ENCODE results near the gene EML4.
"Not testable (repeated sequence)": the region's sequence is repeated elsewhere in the genome, so short reads cannot be mapped to it uniquely, and the experiment has no call there.

Gene EML4

GRCh38 chr2:42359304-42359964 lies 190.3 kb downstream of the EML4 start:
- DNase-seq (ENCODE audit: low read depth) = no peak

- peak; percentile 68 for DNase-seq (ENCODE audit: low read depth)
Observed at GRCh38 chr2:42359965-42360483, 190.9 kb downstream of the EML4 start.

- DNase-seq (ENCODE audit: low read depth) = no peak
Observed at GRCh38 chr2:42360493-42360889, 191.3 kb downstream of the EML4 start.

- DNase-seq (ENCODE audit: low read depth) = peak; percentile 97
Observed at GRCh38 chr2:42360890-42361727, 192.0 kb downstream of the EML4 start, which contains the start of gene COX7A2L. Gene COX7A2L, minus strand, starts transcription at chr2:42361217. Its CDS starts 56 bp downstream, at chr2:42361161.

GRCh38 chr2:42361728-42362283 lies 192.7 kb downstream of the EML4 start:
- no peak for DNase-seq (ENCODE audit: low read depth)

GRCh38 chr2:42363413-42363812 lies 194.3 kb downstream of the EML4 start:
- no peak for DNase-seq (ENCODE audit: low read depth)

GRCh38 chr2:42364658-42365057 lies 195.5 kb downstream of the EML4 start:
- no peak for DNase-seq (ENCODE audit: low read depth)

GRCh38 chr2:42366411-42366810 lies 197.3 kb downstream of the EML4 start:
- no peak for DNase-seq (ENCODE audit: low read depth)

- DNase-seq (ENCODE audit: low read depth) = peak; percentile 25
Observed at GRCh38 chr2:42367835-42368234, 198.7 kb downstream of the EML4 start.

- DNase-seq (ENCODE audit: low read depth) = no peak
Observed at GRCh38 chr2:42368817-42369531, 199.8 kb downstream of the EML4 start.

GRCh38 chr2:42369532-42370229 lies 200.5 kb downstream of the EML4 start:
- DNase-seq (ENCODE audit: low read depth) = no peak

- DNase-seq (ENCODE audit: low read depth) = no peak
Observed at GRCh38 chr2:42371611-42372473, 202.7 kb downstream of the EML4 start.

- no peak for DNase-seq (ENCODE audit: low read depth)
Observed at GRCh38 chr2:42372474-42373200, 203.5 kb downstream of the EML4 start.

- DNase-seq (ENCODE audit: low read depth) = no peak
Observed at GRCh38 chr2:42376758-42377157, 207.6 kb downstream of the EML4 start.

- DNase-seq (ENCODE audit: low read depth) = no peak
Observed at GRCh38 chr2:42378415-42378814, 209.3 kb downstream of the EML4 start.

GRCh38 chr2:42380026-42380425 lies 210.9 kb downstream of the EML4 start:
- DNase-seq (ENCODE audit: low read depth) = not testable (repeated sequence)

GRCh38 chr2:42382144-42382543 lies 213.0 kb downstream of the EML4 start:
- DNase-seq (ENCODE audit: low read depth) = no peak
